ENCODE data around the gene COPB1. TPM values are rescaled to one million over a fixed set of nuclear protein-coding genes. Genes with fewer than 3 reads are reported as not detected.

COPB1 gene
- polyA plus RNA-seq, 1 experiment: 285 TPM

- DNase-seq (ENCODE audit: low read depth, low spot score): no peak
- no peak overlapping the region for H3K4me3 ChIP-seq (ENCODE audit: low read depth, low read length)
- H3K9me3 ChIP-seq (ENCODE audit: control insufficient read depth, insufficient read depth, low read length): no peaks in the 10 kb centered on the region
- ChIA-PET POLR2A (interaction anchor here (0.6 kb wide), 1 partner anchor 1117 kb away, joined by 3 read pairs; no protein-coding TSS in a partner anchor), CTCF (no interaction called here)
- H3K27ac ChIP-seq (ENCODE audit: low read depth, low read length): no peak overlapping the region
- no peaks in the 10 kb centered on the region for H3K27me3 ChIP-seq (ENCODE audit: control insufficient read depth, insufficient read depth, low read length)
- no peak for TF ChIP-seq CTCF (IDR thresholded peaks at IDR 0.05; ENCODE audit: low read depth, low read length)
Observed at GRCh38 chr11:14408612-14409011, 91.0 kb downstream of the COPB1 start.

Small RNAs within 50 kb of the gene (small RNA-seq; reads per million reads assigned to genes)
- gene RNU7-49P (ENCODE audit: insufficient read length, low read depth): not detected

Other genes starting within 250 kb of the COPB1 start
- 74.5 and 95.8 TPM in 2 replicates for gene RRAS2, start 140.6 kb downstream of the COPB1 start, polyA plus RNA-seq (2011; rRNA removed)
- 222 and 285 TPM in 2 replicates for gene PSMA1, start 20.6 kb upstream of the COPB1 start, polyA plus RNA-seq (2011; rRNA removed)
- gene PDE3B, start 144.0 kb upstream of the COPB1 start, polyA plus RNA-seq (2011; rRNA removed): 0.10 and 0.19 TPM in 2 replicates